Measurements from ENCODE around the gene CCL20.
"Not testable (repeated sequence)": the region's sequence is repeated elsewhere in the genome, so short reads cannot be mapped to it uniquely, and the experiment has no call there.

The CCL20 gene

GRCh38 chr2:227834916-227835650, 21.4 kb downstream of the CCL20 start:
- Histone ChIP-seq H3K9ac (ENCODE audit: low read depth, low read length) (no peak overlapping the region), H3K27ac (ENCODE audit: low read depth, low read length) (no peak overlapping the region)

GRCh38 chr2:227839339-227840129, 25.9 kb downstream of the CCL20 start:
- H3K27ac ChIP-seq (ENCODE audit: low read depth, low read length); H3K36me3 ChIP-seq (ENCODE audit: control insufficient read depth, insufficient read depth, low read length): not testable (repeated sequence)

More at GRCh38 chr2:227834916-227835650, 21.4 kb downstream of the CCL20 start:
- Histone ChIP-seq H3K9me3 (ENCODE audit: control insufficient read depth, insufficient read depth, low read length) (no peaks in the 10 kb centered on the region), H3K27me3 (ENCODE audit: control insufficient read depth, insufficient read depth, low read length) (no peaks in the 10 kb centered on the region), H3K36me3 (ENCODE audit: control insufficient read depth, insufficient read depth, low read length) (no peaks in the 10 kb centered on the region), H3K4me3 (ENCODE audit: low read depth, low read length) (no peak overlapping the region), H3K4me1 (ENCODE audit: control insufficient read depth, insufficient read depth, low read length) (no peaks in the 10 kb centered on the region)

GRCh38 chr2:227846831-227847230, 33.2 kb downstream of the CCL20 start:
- H3K4me1 ChIP-seq (ENCODE audit: control insufficient read depth, insufficient read depth, low read length): peaks cover 10% of the 10 kb centered on the region
- no peaks in the 10 kb centered on the region for H3K27me3 ChIP-seq (ENCODE audit: control insufficient read depth, insufficient read depth, low read length)
- H3K4me3 ChIP-seq (ENCODE audit: low read depth, low read length): no peak overlapping the region
- no peak overlapping the region for H3K27ac ChIP-seq (ENCODE audit: low read depth, low read length)
- H3K9ac ChIP-seq (ENCODE audit: low read depth, low read length): no peak overlapping the region
- H3K9me3 ChIP-seq (ENCODE audit: control insufficient read depth, insufficient read depth, low read length): no peaks in the 10 kb centered on the region
- H3K36me3 ChIP-seq (ENCODE audit: control insufficient read depth, insufficient read depth, low read length): no peaks in the 10 kb centered on the region

More at GRCh38 chr2:227839339-227840129, 25.9 kb downstream of the CCL20 start:
- H3K27me3 ChIP-seq (ENCODE audit: control insufficient read depth, insufficient read depth, low read length); H3K9me3 ChIP-seq (ENCODE audit: control insufficient read depth, insufficient read depth, low read length); H3K4me1 ChIP-seq (ENCODE audit: control insufficient read depth, insufficient read depth, low read length); H3K9ac ChIP-seq (ENCODE audit: low read depth, low read length); H3K4me3 ChIP-seq (ENCODE audit: low read depth, low read length): not testable (repeated sequence)

- H3K4me3 ChIP-seq (ENCODE audit: low read depth, low read length): no peak overlapping the region
- H3K4me1 ChIP-seq (ENCODE audit: control insufficient read depth, insufficient read depth, low read length): peaks cover 10% of the 10 kb centered on the region
- H3K27ac ChIP-seq (ENCODE audit: low read depth, low read length): no peak overlapping the region
Measured at GRCh38 chr2:227848146-227848545, 34.5 kb downstream of the CCL20 start.

GRCh38 chr2:227848586-227848985, 34.9 kb downstream of the CCL20 start:
- H3K4me3 ChIP-seq (ENCODE audit: low read depth, low read length): no peak overlapping the region
- no peaks in the 10 kb centered on the region for H3K27me3 ChIP-seq (ENCODE audit: control insufficient read depth, insufficient read depth, low read length)
- H3K9ac ChIP-seq (ENCODE audit: low read depth, low read length): no peak overlapping the region
- peaks cover 10% of the 10 kb centered on the region for H3K4me1 ChIP-seq (ENCODE audit: control insufficient read depth, insufficient read depth, low read length)
- H3K36me3 ChIP-seq (ENCODE audit: control insufficient read depth, insufficient read depth, low read length): no peaks in the 10 kb centered on the region
- H3K27ac ChIP-seq (ENCODE audit: low read depth, low read length): no peak overlapping the region
- no peaks in the 10 kb centered on the region for H3K9me3 ChIP-seq (ENCODE audit: control insufficient read depth, insufficient read depth, low read length)

More at GRCh38 chr2:227848146-227848545, 34.5 kb downstream of the CCL20 start:
- no peak overlapping the region for H3K9ac ChIP-seq (ENCODE audit: low read depth, low read length)
- no peaks in the 10 kb centered on the region for H3K36me3 ChIP-seq (ENCODE audit: control insufficient read depth, insufficient read depth, low read length)
- no peaks in the 10 kb centered on the region for H3K9me3 ChIP-seq (ENCODE audit: control insufficient read depth, insufficient read depth, low read length)
- H3K27me3 ChIP-seq (ENCODE audit: control insufficient read depth, insufficient read depth, low read length): no peaks in the 10 kb centered on the region

- H3K9me3 ChIP-seq (ENCODE audit: control insufficient read depth, insufficient read depth, low read length): no peaks in the 10 kb centered on the region
- H3K9ac ChIP-seq (ENCODE audit: low read depth, low read length): no peak overlapping the region
- H3K4me3 ChIP-seq (ENCODE audit: low read depth, low read length): no peak overlapping the region
- H3K36me3 ChIP-seq (ENCODE audit: control insufficient read depth, insufficient read depth, low read length): no peaks in the 10 kb centered on the region
- H3K4me1 ChIP-seq (ENCODE audit: control insufficient read depth, insufficient read depth, low read length): peaks cover 10% of the 10 kb centered on the region
- H3K27me3 ChIP-seq (ENCODE audit: control insufficient read depth, insufficient read depth, low read length): no peaks in the 10 kb centered on the region
- no peak overlapping the region for H3K27ac ChIP-seq (ENCODE audit: low read depth, low read length)
Measured at GRCh38 chr2:227849906-227850305, 36.3 kb downstream of the CCL20 start.

- no peak overlapping the region for H3K27ac ChIP-seq (ENCODE audit: low read depth, low read length)
- H3K36me3 ChIP-seq (ENCODE audit: control insufficient read depth, insufficient read depth, low read length): no peaks in the 10 kb centered on the region
- no peak overlapping the region for H3K4me3 ChIP-seq (ENCODE audit: low read depth, low read length)
- peaks cover 7% of the 10 kb centered on the region for H3K4me1 ChIP-seq (ENCODE audit: control insufficient read depth, insufficient read depth, low read length)
- no peaks in the 10 kb centered on the region for H3K9me3 ChIP-seq (ENCODE audit: control insufficient read depth, insufficient read depth, low read length)
- no peaks in the 10 kb centered on the region for H3K27me3 ChIP-seq (ENCODE audit: control insufficient read depth, insufficient read depth, low read length)
- no peak overlapping the region for H3K9ac ChIP-seq (ENCODE audit: low read depth, low read length)
Measured at GRCh38 chr2:227853204-227853629, 39.6 kb downstream of the CCL20 start.

GRCh38 chr2:227853765-227854271, 40.2 kb downstream of the CCL20 start:
- no peak overlapping the region for H3K4me3 ChIP-seq (ENCODE audit: low read depth, low read length)
- no peaks in the 10 kb centered on the region for H3K9me3 ChIP-seq (ENCODE audit: control insufficient read depth, insufficient read depth, low read length)
- H3K36me3 ChIP-seq (ENCODE audit: control insufficient read depth, insufficient read depth, low read length): no peaks in the 10 kb centered on the region
- H3K27me3 ChIP-seq (ENCODE audit: control insufficient read depth, insufficient read depth, low read length): no peaks in the 10 kb centered on the region
- H3K27ac ChIP-seq (ENCODE audit: low read depth, low read length): no peak overlapping the region
- peaks cover 1% of the 10 kb centered on the region for H3K4me1 ChIP-seq (ENCODE audit: control insufficient read depth, insufficient read depth, low read length)
- H3K9ac ChIP-seq (ENCODE audit: low read depth, low read length): no peak overlapping the region

GRCh38 chr2:227855440-227855839, 41.8 kb downstream of the CCL20 start:
- no peaks in the 10 kb centered on the region for H3K9me3 ChIP-seq (ENCODE audit: control insufficient read depth, insufficient read depth, low read length)
- H3K4me1 ChIP-seq (ENCODE audit: control insufficient read depth, insufficient read depth, low read length): no peaks in the 10 kb centered on the region
- no peak overlapping the region for H3K27ac ChIP-seq (ENCODE audit: low read depth, low read length)
- H3K4me3 ChIP-seq (ENCODE audit: low read depth, low read length): no peak overlapping the region
- H3K27me3 ChIP-seq (ENCODE audit: control insufficient read depth, insufficient read depth, low read length): no peaks in the 10 kb centered on the region
- no peaks in the 10 kb centered on the region for H3K36me3 ChIP-seq (ENCODE audit: control insufficient read depth, insufficient read depth, low read length)
- no peak overlapping the region for H3K9ac ChIP-seq (ENCODE audit: low read depth, low read length)

- Histone ChIP-seq H3K27ac (ENCODE audit: low read depth, low read length) (no peak overlapping the region), H3K9me3 (ENCODE audit: control insufficient read depth, insufficient read depth, low read length) (no peaks in the 10 kb centered on the region), H3K36me3 (ENCODE audit: control insufficient read depth, insufficient read depth, low read length) (no peaks in the 10 kb centered on the region), H3K4me3 (ENCODE audit: low read depth, low read length) (no peak overlapping the region), H3K4me1 (ENCODE audit: control insufficient read depth, insufficient read depth, low read length) (no peaks in the 10 kb centered on the region), H3K27me3 (ENCODE audit: control insufficient read depth, insufficient read depth, low read length) (no peaks in the 10 kb centered on the region), H3K9ac (ENCODE audit: low read depth, low read length) (no peak overlapping the region)
Measured at GRCh38 chr2:227856697-227857096, 43.1 kb downstream of the CCL20 start.

GRCh38 chr2:227860221-227860641, 46.6 kb downstream of the CCL20 start:
- Histone ChIP-seq H3K9me3 (ENCODE audit: control insufficient read depth, insufficient read depth, low read length) (no peaks in the 10 kb centered on the region), H3K4me1 (ENCODE audit: control insufficient read depth, insufficient read depth, low read length) (peaks cover 21% of the 10 kb centered on the region), H3K4me3 (ENCODE audit: low read depth, low read length) (no peak overlapping the region), H3K27ac (ENCODE audit: low read depth, low read length) (no peak overlapping the region), H3K9ac (ENCODE audit: low read depth, low read length) (no peak overlapping the region), H3K27me3 (ENCODE audit: control insufficient read depth, insufficient read depth, low read length) (no peaks in the 10 kb centered on the region), H3K36me3 (ENCODE audit: control insufficient read depth, insufficient read depth, low read length) (no peaks in the 10 kb centered on the region)
